GM19193 (cell line): ENCODE measurements around the gene CFAP90.

Experiments
- POLR2A ChIP-seq: IDR thresholded peaks from 4 replicates; pipeline ENCODE4 v1.6.1; 2011; ENCODE audit not compliant: insufficient read depth, insufficient read length; ENCODE audit errors: extremely low read depth

CFAP90 gene

GRCh38 chr5:7781899-7782298 is 69.0 kb downstream of the CFAP90 start:
- TF ChIP-seq POLR2A, result no peak
